GM13976 (cell line): ENCODE data around the gene DPH7.
A peak's percentile ranks its signal among the peaks of the same experiment; 100 is the strongest.

Experiments
- DNase-seq: peaks from one replicate; pipeline ENCODE4 v3.0.0; 2012; ENCODE audit warnings: low spot score
- in situ Hi-C: fragments of 300-500 bp; cut with MboI; formaldehyde crosslinking; loops from one replicate; pipeline ENCODE4 v1.12.0; 2022; ENCODE audit warnings: low sequenced_read_pairs, mixed read lengths, inconsistent platforms; ENCODE audit not compliant: unreplicated experiment
- TF ChIP-seq, protein P1 (sequence below): IDR thresholded peaks from 2 replicates; pipeline ENCODE4 v1.5.1; 2012; ENCODE audit warnings: borderline replicate concordance, mild to moderate bottlenecking; ENCODE audit not compliant: insufficient read depth; ENCODE audit errors: extremely low read depth, missing control alignments, control extremely low read depth

Gene DPH7

DNA sequence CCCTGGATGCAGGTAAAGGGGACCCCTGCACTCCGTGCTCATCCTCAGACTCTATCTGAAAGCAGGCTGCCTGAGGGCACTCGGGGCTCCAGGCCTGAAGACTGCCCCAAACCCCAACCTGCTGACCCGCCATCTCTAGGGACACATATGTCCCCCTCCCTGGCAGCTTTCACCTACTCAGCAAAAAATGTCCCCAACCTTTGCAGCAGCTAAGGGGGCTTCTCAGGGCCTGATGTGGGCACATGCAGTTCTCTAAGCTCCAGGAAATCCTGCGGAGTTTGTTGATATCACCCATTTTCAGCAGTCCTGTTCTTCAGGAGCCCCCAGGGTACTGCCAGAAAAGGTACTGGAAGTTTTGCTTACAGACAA is 2.2 kb upstream of the DPH7 start:
- in situ Hi-C loops, result no loop called here
- no peak for DNase-seq
- TF ChIP-seq, protein P1, sequence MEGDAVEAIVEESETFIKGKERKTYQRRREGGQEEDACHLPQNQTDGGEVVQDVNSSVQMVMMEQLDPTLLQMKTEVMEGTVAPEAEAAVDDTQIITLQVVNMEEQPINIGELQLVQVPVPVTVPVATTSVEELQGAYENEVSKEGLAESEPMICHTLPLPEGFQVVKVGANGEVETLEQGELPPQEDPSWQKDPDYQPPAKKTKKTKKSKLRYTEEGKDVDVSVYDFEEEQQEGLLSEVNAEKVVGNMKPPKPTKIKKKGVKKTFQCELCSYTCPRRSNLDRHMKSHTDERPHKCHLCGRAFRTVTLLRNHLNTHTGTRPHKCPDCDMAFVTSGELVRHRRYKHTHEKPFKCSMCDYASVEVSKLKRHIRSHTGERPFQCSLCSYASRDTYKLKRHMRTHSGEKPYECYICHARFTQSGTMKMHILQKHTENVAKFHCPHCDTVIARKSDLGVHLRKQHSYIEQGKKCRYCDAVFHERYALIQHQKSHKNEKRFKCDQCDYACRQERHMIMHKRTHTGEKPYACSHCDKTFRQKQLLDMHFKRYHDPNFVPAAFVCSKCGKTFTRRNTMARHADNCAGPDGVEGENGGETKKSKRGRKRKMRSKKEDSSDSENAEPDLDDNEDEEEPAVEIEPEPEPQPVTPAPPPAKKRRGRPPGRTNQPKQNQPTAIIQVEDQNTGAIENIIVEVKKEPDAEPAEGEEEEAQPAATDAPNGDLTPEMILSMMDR, result no peak

DNA sequence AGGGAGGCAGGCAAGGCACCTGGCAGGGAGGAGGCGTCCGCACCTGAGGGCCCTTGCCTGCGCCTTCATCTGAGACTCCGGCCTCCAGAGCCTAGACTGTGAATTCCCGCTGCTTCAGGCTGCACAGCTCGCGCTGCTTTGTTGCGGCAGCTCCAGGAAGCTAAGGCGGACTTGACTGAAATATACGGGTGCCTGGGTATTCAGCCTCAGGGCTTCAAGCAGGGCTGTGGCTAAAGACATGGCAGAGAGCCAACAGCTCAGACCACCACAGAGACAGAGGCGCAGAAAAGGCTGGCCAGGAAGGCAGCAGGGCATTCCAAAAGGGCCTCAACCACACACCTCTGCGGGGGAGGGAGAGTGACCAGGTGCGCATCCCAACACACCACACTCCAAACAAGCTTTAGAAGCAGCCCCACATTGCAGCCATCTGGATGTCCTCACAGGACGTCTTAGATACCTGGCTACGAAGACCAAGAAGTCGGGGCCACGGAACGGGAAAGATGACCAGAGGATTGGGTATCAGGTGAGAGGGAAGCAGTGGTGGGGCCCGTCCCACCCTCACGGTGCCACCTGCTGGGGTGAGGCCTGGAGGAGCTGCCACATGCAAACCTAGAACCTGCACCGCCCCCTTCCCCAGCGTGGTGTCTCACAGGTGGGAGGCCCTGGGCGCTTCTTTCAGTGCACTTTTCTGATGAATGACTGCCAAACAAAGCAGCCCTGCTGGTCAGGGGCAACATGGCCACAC is 1.7 kb upstream of the DPH7 start:
- in situ Hi-C loops, result no loop called here
- TF ChIP-seq, protein P1, result no peak
- DNase-seq, result no peak

DNA sequence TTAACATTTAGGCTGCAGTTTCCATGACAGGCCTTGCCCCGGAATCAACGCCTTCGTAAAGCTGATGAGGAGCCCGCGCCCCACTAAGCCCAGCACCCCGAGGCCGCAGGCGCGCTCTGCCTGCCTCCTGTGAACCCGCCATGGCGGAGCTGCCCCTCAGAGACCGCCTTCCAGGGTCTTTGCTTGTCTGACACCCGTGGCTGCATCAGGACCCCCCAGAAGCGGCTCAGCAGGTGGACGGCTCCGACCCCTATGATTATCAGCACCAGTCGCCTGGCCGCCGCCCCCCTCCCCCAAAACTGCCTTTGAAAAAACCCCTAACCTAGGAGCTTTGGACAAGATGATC is 507 bp upstream of the DPH7 start:
- DNase-seq, result peak; percentile 48
- TF ChIP-seq, protein P1, result no peak
- in situ Hi-C loops, result no loop called here

DNA sequence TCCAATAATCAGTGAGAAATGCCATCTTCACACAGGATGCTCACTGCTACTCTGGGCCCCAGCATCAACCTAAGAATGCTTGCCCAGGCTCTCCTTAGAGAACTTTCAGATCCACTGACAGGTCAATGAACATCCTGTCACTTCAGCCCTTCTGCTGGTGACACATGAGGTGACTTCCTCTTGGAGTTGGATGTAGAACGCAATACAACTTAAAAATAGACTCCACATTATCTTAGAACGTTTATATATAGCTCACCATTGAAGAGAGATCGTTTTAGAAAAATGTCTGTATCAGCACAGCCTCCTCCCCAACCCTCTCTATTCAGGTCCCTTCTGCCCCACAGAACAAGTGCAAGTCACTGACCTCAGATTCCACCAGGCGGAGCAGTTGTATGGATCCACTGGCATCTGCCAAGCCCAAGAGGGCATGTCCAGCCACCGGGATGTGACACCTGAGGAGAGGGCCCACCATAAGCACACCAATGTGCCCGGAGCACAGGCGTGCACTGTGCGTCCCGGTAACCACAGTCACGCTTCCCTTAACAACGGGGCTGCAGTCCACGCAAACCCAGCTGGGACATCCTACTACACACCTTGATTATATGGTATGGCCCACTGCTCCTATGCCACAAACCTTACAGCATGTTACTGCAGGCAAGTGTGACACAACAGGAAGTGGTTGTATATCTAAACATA is 2.9 kb downstream of the DPH7 start:
- DNase-seq, result no peak
- TF ChIP-seq, protein P1, result peak; percentile 12
- in situ Hi-C loops, result no loop called here

DNA sequence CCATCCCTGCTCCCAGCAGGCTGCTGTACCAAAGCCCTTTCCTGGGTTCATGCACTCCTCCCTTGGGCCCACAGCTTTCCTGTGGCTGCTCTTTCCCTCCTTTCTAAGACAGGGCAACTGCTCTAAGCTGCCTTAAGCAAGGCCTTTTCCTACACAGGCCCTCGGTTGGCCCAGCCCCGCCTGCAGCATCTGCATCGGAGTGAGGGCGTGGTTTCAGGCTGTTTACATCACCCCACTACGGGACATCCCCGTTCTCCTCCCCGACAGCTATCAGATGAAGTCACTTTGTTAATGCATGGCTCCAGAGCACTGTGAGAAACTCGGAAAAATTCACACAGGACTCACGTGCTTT is 3.4 kb downstream of the DPH7 start:
- TF ChIP-seq, protein P1, result no peak
- DNase-seq, result peak; percentile 74
- in situ Hi-C loops, result no loop called here

DNA sequence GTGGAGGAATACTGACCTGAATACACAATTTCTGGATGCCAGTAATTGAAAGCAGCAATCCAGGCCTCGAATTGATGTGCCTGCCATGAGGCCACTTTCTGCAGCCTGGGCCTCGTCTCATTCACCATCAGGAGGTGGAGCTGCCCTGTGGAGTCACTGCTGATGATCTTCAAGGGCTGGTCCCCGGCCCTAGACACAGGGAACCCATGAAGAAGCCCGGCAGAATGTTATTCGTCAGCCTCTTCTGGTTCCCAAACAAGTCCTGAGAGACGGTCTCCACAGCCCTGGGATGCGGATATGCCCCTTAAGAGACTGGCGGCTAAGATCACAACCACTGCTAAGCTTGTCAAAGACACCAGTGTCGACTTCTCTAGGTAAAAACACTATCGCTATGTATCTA is 4.5 kb downstream of the DPH7 start:
- DNase-seq, result no peak
- in situ Hi-C loops, result no loop called here
- TF ChIP-seq, protein P1, result no peak
